ENCODE data around the gene ATP5F1E.

DNA sequence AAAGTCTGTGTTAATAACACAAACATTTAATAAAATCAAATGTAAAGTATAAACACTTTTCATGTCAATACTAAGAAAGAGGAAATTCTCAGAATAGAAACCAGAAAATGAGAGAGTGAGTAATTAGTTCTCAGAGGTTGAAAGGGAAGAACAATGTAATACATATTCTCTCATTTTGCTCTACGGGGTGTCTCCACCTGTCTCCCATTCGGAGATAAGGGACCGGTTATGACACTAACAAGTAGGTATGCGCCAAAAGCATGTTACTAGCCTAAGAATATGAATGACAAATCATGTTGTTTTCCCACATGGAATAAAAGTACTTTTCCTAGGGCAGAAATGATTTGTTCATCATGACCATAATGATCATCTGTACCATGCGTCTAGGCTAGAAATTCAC lies 46.1 kb upstream of the ATP5F1E start:
- no peak for TF ChIP-seq POLR2A (IDR thresholded peaks at IDR 0.05)
- TF ChIP-seq, protein P1, sequence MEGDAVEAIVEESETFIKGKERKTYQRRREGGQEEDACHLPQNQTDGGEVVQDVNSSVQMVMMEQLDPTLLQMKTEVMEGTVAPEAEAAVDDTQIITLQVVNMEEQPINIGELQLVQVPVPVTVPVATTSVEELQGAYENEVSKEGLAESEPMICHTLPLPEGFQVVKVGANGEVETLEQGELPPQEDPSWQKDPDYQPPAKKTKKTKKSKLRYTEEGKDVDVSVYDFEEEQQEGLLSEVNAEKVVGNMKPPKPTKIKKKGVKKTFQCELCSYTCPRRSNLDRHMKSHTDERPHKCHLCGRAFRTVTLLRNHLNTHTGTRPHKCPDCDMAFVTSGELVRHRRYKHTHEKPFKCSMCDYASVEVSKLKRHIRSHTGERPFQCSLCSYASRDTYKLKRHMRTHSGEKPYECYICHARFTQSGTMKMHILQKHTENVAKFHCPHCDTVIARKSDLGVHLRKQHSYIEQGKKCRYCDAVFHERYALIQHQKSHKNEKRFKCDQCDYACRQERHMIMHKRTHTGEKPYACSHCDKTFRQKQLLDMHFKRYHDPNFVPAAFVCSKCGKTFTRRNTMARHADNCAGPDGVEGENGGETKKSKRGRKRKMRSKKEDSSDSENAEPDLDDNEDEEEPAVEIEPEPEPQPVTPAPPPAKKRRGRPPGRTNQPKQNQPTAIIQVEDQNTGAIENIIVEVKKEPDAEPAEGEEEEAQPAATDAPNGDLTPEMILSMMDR (IDR thresholded peaks at IDR 0.05) = no peak
